OCI-LY7 (cell line): ENCODE data around the gene NF2.

ENCODE experiments used
- CTCF ChIP-seq: fragments of 200-600 bp; sonication (generic); conservative IDR thresholded peaks from 2 replicates; pipeline ENCODE4 v1.5.1; 2014; ENCODE audit warnings: mild to moderate bottlenecking, antibody characterized with exemption, low read length, moderate library complexity, mixed read lengths
- EZH2phosphoT487 ChIP-seq: fragments of 200-600 bp; sonication (generic); IDR thresholded peaks from 2 replicates; pipeline ENCODE4 v1.6.1; 2018; ENCODE audit warnings: low read depth, borderline replicate concordance, mild to moderate bottlenecking, mixed run types, antibody characterized with exemption, low read length, moderate library complexity, mixed read lengths

GRCh38 chr22:29663180-29663821 is 59.9 kb downstream of the NF2 start:
- TF ChIP-seq CTCF (no peak), EZH2phosphoT487 (no peak)
